Measurements from ENCODE around the gene ZNF354C.
A peak's percentile ranks its signal among the peaks of the same experiment; 100 is the strongest.
"Not testable (repeated sequence)": the region's sequence is repeated elsewhere in the genome, so short reads cannot be mapped to it uniquely, and the experiment has no call there.

The ZNF354C gene
- long read RNA-seq, donor 1, full-length matches to known transcripts = 3 of 3 reads
- long read RNA-seq, donor 1, partial matches to known transcripts = 0 of 3 reads
- long read RNA-seq, donor 1, other reads (novel, unspliced or antisense) = 0 of 3 reads
- long read RNA-seq, donor 2, full-length matches to known transcripts = 1 of 1 reads
- long read RNA-seq, donor 2, partial matches to known transcripts = 0 of 1 reads
- long read RNA-seq, donor 2, other reads (novel, unspliced or antisense) = 0 of 1 reads
- long read RNA-seq, donor 3, full-length matches to known transcripts = 3 of 3 reads
- long read RNA-seq, donor 3, partial matches to known transcripts = 0 of 3 reads
- long read RNA-seq, donor 3, other reads (novel, unspliced or antisense) = 0 of 3 reads
- long read RNA-seq, donor 4, full-length matches to known transcripts = 2 of 2 reads
- long read RNA-seq, donor 4, partial matches to known transcripts = 0 of 2 reads
- long read RNA-seq, donor 4, other reads (novel, unspliced or antisense) = 0 of 2 reads
- long read RNA-seq, donor 5, full-length matches to known transcripts = 5 of 5 reads
- long read RNA-seq, donor 5, partial matches to known transcripts = 0 of 5 reads
- long read RNA-seq, donor 5, other reads (novel, unspliced or antisense) = 0 of 5 reads
- long read RNA-seq, donor 6, full-length matches to known transcripts = 10 of 10 reads
- long read RNA-seq, donor 6, partial matches to known transcripts = 0 of 10 reads
- long read RNA-seq, donor 6, other reads (novel, unspliced or antisense) = 0 of 10 reads
- long read RNA-seq, donor 7, full-length matches to known transcripts = 2 of 2 reads
- long read RNA-seq, donor 7, partial matches to known transcripts = 0 of 2 reads
- long read RNA-seq, donor 7, other reads (novel, unspliced or antisense) = 0 of 2 reads
- long read RNA-seq, donor 8, full-length matches to known transcripts = 2 of 2 reads
- long read RNA-seq, donor 8, partial matches to known transcripts = 0 of 2 reads
- long read RNA-seq, donor 8, other reads (novel, unspliced or antisense) = 0 of 2 reads

DNA sequence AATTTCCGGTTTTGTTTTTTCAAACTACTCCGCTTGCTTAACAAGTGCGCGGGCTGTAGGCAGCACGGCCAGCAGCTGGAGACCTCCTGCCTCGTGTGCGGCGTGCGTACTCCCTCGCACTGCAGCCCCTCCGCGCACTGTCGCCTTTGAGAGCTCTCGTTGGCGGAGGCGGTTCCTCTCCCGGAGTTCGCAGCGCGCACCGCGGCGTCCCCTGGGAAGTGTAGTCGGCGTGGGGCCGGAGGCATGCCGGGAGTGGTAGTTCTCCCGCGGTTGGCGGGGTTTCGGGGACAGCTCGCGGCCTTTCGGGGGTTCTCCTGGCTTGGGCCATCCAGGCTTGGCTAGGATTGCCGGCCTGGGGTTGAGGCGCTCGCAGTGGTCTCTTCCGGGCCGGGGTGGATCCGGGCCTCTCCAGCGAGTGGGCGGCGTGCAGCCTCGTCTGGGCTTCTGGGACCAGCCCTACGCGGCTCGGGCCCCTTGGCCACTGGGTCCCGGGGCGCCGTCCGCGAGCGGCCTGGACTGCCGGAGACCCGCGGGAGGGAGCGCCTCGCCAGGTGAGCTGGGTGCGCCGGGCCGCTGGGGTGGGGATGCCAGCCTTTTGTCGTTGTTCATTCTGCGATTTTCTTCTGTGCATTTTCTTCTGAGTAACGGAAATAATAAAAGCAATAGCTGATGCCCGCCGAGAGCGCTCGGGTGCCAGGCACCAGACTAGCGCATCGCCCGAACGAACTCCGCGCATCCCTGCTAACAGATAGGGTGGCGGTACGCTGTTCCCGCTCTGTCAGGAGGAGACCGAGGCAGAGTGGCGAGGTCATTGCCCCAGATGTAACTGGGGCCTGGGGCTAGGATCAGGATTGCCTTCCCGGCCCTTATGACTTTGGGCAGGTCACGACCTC, at the start of gene ZNF354C:
TSS of gene ZNF354C (plus strand) at position 258 of the 893 bp plus-strand sequence. CDS start 1,696 bp downstream, outside the sequence.
- peak; percentile 94 for DNase-seq

DNA sequence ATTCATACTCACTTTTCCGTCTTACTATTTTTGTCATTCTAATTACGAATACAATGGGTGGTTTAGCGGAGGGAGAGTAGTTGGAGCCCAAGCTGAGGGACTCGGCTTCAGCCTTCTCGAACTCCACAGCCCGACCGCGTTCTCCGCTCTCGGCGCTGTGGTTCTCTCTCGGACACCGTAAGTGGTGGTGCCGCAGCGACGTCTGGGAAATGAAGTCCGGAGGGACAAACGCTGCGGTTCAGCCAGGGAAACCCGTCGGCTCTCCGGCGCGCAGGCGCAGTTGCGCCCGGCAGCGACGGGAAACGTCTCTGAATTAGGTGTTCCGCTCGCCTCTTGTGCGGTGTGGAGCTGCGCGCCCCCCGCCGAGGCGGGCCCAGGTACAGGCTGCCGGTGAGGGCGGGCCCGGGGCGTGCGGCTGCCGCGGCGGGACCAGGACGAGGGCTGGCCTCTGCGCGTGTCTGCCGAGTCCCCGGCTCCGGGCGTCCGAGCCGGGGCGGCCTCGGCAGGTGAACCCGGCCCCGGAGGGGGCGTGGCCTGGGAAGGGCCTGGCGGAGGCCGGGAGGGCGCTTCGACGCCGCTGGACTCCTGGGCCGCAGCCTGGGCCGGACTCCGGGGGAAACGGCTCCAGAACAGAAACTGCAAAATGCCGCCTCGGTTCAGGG, 36.5 kb upstream of the ZNF354C start, which contains the start of gene ZNF879:
TSS of gene ZNF879 (plus strand) at position 277 of the 662 bp plus-strand sequence. CDS start 1,201 bp downstream, outside the sequence.
- DNase-seq = peak; percentile 98

DNA sequence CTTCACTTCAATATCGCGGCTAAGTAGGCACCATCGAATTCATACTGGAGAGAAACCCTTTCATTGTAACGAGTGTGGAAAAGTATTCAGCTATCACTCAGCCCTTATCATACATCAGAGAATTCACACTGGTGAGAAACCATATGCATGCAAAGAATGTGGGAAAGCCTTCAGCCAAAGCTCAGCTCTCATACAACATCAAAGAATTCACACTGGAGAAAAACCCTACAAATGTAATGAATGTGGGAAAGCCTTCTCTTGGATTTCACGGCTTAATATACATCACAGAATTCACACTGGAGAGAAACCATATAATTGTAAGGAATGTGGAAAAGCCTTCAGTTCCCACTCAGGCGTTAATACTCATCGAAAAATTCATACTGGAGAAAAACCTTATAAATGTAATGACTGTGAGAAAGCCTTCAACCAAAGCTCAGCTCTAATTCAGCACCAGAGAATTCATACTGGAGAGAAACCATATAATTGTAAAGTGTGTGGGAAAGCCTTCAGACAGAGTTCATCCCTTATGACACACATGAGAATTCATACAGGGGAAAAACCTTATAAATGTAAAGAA, 27.1 kb upstream of the ZNF354C start:
- no peak for DNase-seq

DNA sequence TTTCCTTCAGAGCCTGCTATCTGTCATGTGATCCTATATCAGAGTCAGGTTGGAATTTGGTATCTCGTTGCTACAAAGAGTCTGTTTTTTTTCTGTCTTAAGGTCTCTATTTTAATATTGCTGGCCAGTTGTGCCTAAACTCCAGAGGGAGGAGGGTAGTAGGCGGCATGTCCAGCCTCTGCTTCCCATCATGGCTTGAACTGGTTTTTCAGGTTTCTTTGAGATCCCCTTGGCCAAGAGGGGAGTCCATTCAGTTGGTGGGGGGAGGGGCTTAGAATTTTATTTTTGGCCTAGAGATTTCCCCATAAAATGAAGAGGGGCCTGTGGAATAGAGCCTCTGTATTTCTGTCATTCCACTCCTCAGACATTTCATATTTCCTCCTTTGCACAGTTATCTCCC, 15.4 kb upstream of the ZNF354C start:
- no peak for DNase-seq

DNA sequence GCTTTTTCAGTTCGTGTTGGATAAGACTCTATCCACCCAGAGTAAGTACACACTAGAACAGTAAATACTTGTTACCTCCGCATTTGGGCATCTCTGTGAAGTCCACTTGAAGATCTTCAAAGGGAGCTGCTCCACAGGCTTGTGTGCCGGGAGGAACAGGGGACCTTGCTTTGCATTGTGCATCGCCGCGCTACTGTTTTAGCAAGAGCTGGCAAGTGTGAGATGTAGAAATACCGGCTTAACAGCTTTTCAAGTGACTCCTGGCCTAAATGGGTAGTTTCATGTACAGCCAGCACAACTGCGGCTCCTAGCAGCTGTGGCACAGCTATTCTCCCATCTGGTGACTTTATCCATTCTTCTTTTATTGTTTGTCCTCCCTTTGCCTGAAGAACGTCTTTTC, 8.4 kb upstream of the ZNF354C start:
- no peak for DNase-seq

DNA sequence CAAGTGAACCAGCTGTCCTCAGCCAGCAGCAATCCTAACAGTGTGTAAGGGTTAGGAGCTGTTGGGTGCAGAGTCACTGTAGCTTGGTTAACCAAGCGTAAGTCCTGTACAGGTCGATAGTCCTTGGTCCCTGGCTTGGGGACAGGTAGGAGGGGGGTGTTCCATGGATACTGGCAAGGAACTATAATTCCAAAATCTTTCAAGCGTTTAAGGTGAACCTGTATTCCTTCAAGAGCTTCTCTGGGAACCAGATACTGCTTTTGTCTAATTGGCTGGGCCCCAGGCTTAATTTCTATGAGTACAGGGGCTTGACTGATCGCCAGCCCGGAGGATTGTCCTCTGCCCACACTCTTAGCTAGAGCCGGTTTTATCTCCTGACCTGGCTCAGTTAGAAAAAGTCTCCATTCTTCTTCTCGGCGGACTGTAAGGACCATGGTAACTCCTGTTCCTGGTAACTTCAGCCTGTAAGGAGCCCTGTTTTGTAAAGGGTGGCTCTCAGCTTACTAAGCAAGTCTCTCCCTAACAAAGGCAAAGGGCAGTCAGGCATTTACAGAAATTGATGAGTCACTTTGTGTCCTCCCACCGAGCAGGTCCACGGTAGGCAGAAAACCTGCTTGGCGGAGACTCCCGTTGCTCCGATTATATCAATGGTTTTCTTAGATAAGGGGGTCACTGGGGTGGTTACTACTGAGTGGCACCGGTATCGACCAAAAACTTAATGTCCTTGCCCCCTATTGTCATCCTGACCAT, 6.0 kb upstream of the ZNF354C start:
- no peak for DNase-seq

DNA sequence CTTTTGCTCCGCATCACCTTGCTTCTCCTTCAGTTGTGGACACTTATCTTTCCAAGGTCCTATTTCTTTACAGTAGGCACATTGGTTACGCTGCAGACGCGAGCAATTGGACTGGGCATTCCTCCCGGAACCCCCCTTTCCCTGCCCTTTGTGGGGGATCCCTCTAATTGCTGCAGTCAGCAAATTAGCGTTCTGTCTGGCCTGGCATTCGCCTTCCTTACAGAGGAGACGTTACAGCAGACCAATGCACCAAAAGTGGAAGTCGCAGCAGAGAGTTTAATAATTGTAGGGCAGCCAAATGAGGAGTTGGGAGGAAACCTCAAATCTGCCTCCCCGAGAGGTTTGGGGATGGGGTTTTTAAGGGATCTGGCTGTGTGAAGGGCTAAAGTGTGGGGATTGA, 5.3 kb upstream of the ZNF354C start:
- DNase-seq = no peak

DNA sequence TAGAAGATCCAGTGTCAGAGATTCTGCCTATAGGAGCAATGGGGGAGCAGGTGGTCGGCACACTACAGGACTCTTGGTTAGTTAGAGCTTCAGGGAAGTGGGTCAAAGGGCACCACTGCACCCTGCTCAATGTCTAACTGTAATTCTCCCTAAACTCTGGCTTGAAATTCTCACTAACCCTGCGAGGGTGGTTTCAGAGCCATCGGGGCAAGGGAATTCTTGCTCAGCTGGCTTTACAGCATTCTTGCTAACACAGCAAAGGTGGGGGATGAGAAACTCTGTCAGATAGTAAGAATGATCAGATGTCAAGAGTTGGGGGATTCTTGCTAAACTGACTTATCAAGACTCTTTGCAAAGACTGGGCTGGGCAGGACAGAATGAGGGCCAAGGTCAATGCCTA, 4.7 kb upstream of the ZNF354C start:
- no peak for DNase-seq

DNA sequence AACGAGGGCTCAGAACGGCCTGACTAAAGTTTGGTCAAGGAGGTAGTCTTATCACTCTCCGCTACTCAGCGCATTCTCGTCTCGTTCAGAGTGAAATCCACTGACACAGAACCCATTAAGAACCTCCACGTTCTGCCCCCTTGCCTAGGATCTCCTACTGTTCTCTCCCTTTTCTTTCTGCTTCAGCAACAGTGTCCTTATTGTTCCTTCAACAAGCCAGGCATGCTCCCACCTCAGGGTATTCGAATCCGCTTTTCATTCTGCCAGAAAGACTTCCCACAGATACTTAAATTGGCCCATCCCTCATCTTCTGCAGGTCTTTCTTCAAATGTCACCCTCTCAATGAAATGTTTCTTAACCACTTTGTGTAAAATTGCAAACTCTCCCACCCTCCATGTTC, 4.3 kb upstream of the ZNF354C start:
- DNase-seq = no peak

DNA sequence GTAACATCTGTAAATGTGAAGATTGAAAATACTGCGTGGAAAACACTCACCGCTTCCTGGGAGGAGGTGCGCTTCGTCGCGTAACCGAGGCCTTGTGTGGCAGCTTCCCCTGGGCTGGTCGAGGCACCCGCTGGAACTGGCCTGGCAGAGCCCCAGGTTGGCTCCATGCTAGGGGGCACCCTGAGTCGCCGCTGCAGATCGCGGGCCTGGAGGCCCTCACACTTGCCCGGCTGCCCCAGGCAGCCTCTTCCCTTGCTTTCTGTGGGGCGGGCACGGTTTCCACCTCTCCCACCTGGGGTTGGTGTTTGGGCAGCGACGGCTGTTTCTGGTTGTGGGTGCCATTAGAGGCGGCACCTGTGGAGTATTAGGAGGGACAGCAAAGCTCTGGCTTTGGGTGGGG, 852 bp downstream of the ZNF354C start:
- no peak for DNase-seq

DNA sequence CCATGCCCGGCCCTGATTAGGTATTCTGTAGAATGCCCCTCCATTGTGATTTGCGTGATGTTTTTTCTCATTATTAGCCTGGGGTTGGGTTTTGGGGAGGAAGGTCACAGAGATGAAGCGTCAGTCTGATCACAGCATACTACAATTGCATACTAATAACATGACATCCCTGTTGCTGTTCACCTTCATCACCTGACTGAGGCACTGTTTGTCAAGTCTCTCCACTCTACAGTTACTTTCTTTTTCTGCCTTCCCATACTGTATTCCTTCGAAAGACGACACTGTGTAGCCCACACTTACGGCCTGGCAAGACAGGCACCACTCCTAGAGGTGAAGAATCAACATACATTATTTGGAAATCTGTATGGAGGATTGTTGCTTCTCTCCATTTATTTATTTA, 5.5 kb downstream of the ZNF354C start:
- DNase-seq = no peak

DNA sequence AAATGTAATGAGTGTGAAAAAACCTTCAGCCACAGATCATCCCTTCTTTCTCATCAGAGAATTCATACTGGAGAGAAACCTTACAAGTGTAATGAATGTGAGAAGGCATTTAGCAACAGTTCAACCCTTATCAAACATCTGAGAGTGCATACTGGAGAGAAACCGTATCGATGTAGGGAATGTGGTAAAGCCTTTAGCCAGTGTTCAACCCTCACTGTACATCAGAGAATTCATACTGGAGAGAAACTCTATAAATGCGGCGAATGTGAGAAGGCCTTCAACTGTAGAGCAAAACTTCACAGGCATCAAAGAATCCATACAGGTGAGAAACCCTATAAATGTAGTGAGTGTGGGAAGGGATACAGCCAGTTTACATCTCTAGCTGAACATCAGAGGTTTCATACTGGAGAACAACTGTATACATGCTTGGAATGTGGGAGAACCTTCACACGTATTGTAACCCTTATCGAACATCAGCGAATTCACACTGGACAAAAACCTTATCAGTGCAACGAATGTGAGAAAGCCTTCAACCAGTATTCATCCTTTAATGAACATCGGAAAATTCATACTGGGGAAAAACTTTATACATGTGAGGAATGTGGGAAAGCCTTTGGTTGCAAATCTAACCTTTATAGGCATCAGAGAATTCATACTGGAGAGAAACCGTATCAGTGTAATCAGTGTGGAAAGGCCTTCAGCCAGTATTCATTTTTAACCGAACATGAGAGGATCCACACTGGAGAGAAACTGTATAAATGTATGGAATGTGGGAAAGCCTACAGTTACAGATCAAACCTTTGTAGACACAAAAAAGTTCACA, 19.2 kb downstream of the ZNF354C start:
- DNase-seq = no peak

DNA sequence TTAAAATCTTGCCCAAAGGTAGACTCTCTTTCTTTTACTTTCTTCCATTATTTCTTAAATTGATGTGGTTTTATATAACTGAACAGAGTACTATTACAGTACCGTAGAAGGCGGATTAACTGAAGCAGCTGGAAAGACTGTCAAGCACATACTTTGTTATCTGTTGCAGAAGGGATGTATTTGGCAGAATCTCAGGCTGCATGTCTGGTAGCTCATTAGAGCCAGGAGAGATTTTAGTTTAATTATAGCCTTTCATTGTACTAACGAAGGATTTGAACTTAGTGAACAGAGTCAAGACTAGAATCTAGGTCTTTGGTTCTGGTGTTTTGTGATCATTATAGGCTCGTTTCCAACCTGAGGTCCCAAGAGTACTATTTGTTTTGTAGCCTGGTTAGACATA, 20.6 kb downstream of the ZNF354C start:
- DNase-seq = no peak

DNA sequence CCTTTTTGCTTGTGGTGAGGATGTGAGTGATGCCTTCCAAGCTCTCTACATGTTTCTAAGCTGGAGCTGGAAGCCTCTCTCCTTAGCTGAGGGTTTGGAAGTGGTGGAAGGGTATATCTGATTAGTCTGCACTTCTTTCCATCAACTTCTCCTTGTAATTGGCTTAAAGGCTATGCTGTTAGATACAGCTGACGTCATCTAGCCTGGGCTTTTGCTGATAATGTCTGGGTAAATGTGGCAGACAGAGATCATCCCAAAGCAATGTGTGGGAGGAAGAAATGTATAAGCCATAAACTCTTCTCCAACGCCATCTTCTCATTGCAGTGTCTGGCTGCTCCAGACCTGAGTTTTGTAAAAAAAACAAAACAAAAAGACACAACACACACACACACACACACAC, 29.3 kb downstream of the ZNF354C start:
- DNase-seq = no peak

DNA sequence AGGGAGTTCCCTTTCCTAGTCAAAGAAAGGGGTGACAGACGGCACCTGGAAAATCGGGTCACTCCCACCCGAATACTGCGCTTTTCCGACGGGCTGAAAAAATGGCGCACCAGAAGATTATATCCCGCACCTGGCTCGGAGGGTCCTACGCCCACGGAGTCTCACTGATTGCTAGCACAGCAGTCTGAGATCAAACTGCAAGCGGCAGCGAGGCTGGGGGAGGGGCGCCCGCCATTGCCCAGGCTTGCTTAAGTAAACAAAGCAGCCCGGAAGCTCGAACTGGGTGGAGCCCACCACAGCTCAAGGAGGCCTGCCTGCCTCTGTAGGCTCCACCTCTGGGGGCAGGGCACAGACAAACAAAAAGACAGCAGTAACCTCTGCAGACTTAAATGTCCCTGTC, 41.1 kb downstream of the ZNF354C start:
- DNase-seq = not testable (repeated sequence)

DNA sequence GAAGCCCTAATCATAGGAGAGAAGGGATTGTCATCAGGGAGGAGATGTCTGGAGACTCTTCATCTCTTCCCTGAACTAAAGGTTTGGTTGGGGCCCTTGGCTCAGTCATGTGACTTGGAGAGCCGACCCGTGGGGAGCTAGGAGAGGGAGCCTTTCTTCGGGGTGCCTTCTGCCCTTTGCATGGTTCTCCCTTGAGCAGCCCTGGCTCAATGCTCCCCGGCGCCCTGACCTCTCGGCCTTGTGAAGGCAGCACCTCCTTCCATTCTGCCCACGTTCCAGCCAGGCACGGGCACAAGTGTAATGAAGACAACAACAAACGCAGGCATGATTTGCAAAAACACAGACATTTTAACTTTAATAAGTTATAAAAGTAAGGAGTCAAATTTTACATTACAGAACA, 50.4 kb downstream of the ZNF354C start:
- no peak for DNase-seq

DNA sequence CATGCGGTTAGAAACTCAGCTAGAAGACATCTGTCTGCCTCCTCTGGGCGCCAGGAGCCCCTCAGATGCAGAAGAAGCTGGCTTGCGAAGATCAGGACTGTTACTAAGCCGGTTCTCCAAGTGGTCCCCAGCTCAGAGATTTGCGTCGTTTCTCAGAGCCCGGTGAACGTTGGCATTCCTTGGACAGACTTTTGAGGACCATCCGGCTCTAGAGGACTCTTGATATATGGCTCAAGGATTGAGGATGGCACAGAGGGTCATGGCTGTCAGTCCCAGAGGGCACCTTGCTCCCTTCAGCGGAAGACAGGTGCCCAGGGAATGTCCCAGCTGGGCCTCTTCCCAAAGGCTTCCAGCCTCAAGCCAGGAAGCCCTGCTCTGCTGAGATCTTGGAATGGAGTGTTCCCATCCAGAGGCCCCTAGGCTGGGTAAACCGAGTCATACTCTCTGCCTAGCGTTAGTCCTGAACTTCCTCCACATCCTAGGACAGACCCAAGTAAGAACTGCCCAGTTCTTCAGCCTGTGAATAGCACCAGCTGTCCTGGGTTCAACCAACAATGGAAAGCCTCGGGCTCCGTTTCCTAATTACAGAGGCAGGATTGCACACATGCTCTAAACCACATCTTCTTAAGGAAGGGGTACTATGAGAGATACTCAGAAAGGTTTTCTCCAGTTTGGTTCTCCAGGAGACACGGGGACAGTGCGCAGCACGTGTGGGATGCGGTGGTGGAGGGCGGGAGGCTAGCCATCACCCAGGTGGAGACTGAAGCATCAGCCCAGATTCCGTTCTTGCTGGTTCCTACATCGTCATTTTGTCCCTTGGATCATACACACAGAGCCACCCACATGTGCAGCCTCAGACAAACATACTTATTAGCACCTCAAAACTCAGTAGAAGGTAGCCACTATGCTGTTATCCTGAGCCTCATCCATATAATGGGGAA, 51.4 kb downstream of the ZNF354C start:
- no peak for DNase-seq
